Measurements from ENCODE around the gene PPP5C.

DNA sequence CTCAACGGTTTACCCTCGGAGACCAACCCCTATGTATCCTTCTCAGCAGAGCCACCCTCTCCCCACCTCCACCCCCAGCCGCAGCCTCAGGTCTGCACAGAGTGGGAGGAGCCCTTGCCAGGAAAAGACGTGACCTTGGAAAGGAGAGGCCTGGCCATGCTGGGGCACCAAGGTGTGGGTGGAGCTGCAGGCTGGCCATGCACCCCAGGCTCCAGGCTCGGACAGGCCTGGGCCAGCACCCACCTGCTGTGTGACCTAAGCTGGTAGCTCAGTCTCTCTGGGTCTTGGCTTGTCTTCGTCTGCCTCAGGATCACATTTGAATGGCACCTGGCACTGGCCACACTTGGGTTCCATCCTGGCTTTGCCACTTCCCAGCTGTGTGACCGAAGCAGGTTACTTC is 37.0 kb downstream of the PPP5C start:
- TF ChIP-seq, protein P1, sequence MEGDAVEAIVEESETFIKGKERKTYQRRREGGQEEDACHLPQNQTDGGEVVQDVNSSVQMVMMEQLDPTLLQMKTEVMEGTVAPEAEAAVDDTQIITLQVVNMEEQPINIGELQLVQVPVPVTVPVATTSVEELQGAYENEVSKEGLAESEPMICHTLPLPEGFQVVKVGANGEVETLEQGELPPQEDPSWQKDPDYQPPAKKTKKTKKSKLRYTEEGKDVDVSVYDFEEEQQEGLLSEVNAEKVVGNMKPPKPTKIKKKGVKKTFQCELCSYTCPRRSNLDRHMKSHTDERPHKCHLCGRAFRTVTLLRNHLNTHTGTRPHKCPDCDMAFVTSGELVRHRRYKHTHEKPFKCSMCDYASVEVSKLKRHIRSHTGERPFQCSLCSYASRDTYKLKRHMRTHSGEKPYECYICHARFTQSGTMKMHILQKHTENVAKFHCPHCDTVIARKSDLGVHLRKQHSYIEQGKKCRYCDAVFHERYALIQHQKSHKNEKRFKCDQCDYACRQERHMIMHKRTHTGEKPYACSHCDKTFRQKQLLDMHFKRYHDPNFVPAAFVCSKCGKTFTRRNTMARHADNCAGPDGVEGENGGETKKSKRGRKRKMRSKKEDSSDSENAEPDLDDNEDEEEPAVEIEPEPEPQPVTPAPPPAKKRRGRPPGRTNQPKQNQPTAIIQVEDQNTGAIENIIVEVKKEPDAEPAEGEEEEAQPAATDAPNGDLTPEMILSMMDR (IDR thresholded peaks at IDR 0.05 in 4 of 5, conservative IDR thresholded peaks at IDR 0.05 in 1 of 5), result no peak
- no peak for TF ChIP-seq POLR2A (IDR thresholded peaks at IDR 0.05)

Data from gastrocnemius medialis (tissue), 4 donors.